Common myeloid progenitor, CD34-positive (primary cell): ENCODE results near the gene XKR3.
"Not testable (repeated sequence)": the region's sequence is repeated elsewhere in the genome, so short reads cannot be mapped to it uniquely, and the experiment has no call there.

Experiments
- CTCF ChIA-PET: fragments of 350-600 bp; sonication (Branson Sonifier 250); formaldehyde crosslinking; loops from one replicate; lab custom pipeline; 2021; ENCODE audit warnings: antibody characterized with exemption; lab: Charles Lee
- POLR2A ChIA-PET: fragments of 350-600 bp; sonication (Branson Sonifier 250); formaldehyde crosslinking; loops from one replicate; lab custom pipeline; 2021; ENCODE audit warnings: antibody characterized with exemption; lab: Charles Lee
- DNase-seq, 3 donors: peaks; one replicate each; pipeline versions ENCODE4 v3.0.0 to v3.0.0-alpha.2; 2013
- H3K27ac ChIP-seq, 2 experiments: 1 replicate in 1 of 2; 2 replicates in 1 of 2; pipeline ENCODE4 v1.7.0; 2013; ENCODE audit warnings: inconsistent platforms in 2 of 2, low read length in 2 of 2, mild to moderate bottlenecking in 2 of 2, low read depth in 1 of 2, moderate library complexity in 1 of 2; ENCODE audit not compliant: severe bottlenecking in 2 of 2, insufficient read depth in 1 of 2, poor library complexity in 1 of 2
- H3K27me3 ChIP-seq, 5 experiments: replicated peaks in 2 of 5; 1 replicate in 3 of 5; 2 replicates in 2 of 5; pipeline versions ENCODE4 v1.6.1 to v1.7.0; 2013; ENCODE audit warnings: low read length in 4 of 5, mild to moderate bottlenecking in 2 of 5, moderate library complexity in 2 of 5, inconsistent platforms in 1 of 5; ENCODE audit not compliant: insufficient read depth in 5 of 5, control insufficient read depth in 4 of 5
- H3K36me3 ChIP-seq, 4 experiments: 1 replicate in 2 of 4; 2 replicates in 2 of 4; pipeline versions ENCODE4 v1.6.1 to v1.7.0; 2013; ENCODE audit warnings: low read length in 3 of 4, control low read depth in 1 of 4, mild to moderate bottlenecking in 1 of 4; ENCODE audit not compliant: control insufficient read depth in 4 of 4, insufficient read depth in 4 of 4
- H3K4me1 ChIP-seq, 4 experiments: 1 replicate in 3 of 4; 2 replicates in 1 of 4; pipeline versions ENCODE4 v1.6.1 to v1.7.1; 2013; ENCODE audit warnings: low read length in 3 of 4, mild to moderate bottlenecking in 3 of 4, control low read depth in 1 of 4, inconsistent platforms in 1 of 4, moderate library complexity in 1 of 4; ENCODE audit not compliant: control insufficient read depth in 4 of 4, insufficient read depth in 4 of 4; ENCODE audit errors: control extremely low read depth in 1 of 4
- H3K4me3 ChIP-seq, 7 experiments: 1 replicate in 4 of 7; 2 replicates in 3 of 7; pipeline versions ENCODE4 v1.5.1 to v1.7.0; 2013; ENCODE audit warnings: mild to moderate bottlenecking in 7 of 7, low read length in 6 of 7, moderate library complexity in 6 of 7, inconsistent platforms in 2 of 7, low read depth in 2 of 7, control low read depth in 1 of 7; ENCODE audit not compliant: insufficient read depth in 4 of 7, control insufficient read depth in 1 of 7; ENCODE audit errors: extremely low read depth in 1 of 7
- H3K9me3 ChIP-seq, 5 experiments: 1 replicate in 4 of 5; 2 replicates in 1 of 5; pipeline versions ENCODE4 v1.6.1 to v1.7.1; 2013; ENCODE audit warnings: low read length in 4 of 5, mild to moderate bottlenecking in 2 of 5, inconsistent platforms in 1 of 5, low read depth in 1 of 5, moderate library complexity in 1 of 5; ENCODE audit not compliant: control insufficient read depth in 4 of 5, insufficient read depth in 2 of 5; ENCODE audit errors: control extremely low read depth in 1 of 5
- WGBS: methylation state at CpG from one replicate; pipeline ENCODE4 v1.1.5; 2013; ENCODE audit not compliant: insufficient coverage; 5-methylcytosine and 5-hydroxymethylcytosine counted together

The XKR3 gene

DNA sequence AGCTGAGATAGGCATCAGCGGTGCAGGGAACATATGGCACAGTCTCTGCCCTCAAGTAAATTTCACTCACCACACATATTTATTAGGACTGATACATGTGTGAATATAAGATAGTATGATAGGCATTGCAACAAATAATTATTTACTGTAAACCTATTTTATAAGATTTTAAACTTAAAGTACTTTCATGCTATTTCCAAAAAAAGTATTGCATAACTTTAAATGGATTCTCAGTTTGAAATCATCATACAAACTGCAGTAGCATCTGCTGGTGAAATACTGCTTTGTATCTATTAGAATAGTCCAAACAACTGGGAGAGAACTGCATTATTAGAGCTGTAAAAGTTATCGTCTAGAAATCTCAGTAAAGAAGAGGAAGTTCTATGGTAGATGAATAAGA lies 63.0 kb downstream of the XKR3 start:
- WGBS: no CpG with 5 or more reads among the region's 2 CpGs
- H3K9me3 ChIP-seq, H3K27ac ChIP-seq, H3K36me3 ChIP-seq, H3K4me3 ChIP-seq, H3K27me3 ChIP-seq, DNase-seq, POLR2A ChIA-PET, H3K4me1 ChIP-seq: not testable (repeated sequence)
- CTCF ChIA-PET: interaction anchor here (1.3 kb wide), 1 partner anchor 12 kb away, joined by 3 read pairs; no protein-coding TSS in a partner anchor

DNA sequence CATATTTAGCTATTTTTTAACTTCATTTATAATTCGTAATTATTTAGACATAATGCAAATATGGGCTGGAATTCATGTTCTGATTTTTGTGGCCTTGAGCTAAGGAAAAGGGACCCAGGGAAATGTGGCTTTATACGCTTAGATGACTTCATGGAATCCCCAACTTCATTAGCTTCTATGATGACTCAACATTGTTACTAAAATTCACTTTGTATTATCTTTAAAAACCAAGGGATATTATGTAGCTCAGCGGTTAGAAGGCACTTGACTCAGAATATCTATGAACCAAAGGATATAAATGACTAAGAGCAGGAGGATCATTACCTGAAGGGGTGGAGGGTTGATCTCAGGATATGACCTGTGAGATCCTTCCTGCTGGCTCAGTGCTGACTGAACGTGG lies 64.8 kb downstream of the XKR3 start:
- H3K27me3 ChIP-seq, POLR2A ChIA-PET, H3K27ac ChIP-seq, H3K9me3 ChIP-seq, H3K4me3 ChIP-seq, H3K4me1 ChIP-seq, H3K36me3 ChIP-seq, DNase-seq, CTCF ChIA-PET: not testable (repeated sequence)
- WGBS: no CpG with 5 or more reads among the region's 4 CpGs

DNA sequence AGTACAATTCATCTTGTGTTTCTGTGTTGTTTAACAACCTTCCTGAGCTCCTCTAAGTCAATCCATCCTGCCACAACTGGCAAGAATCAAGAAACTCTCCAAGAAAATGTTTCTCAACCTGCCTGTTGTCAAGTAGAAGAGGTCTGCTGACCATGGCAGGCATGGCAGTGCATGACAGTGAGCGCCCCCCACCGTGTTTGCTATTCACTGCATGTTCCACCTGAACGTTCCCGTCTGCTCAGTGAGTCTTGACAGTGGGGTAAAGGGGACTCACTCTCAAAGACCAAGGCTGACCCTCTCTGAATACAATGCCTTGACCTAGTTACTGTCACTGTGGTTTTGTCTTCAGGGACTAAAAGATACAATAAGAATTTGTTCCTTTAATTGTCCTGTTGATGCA lies 75.9 kb downstream of the XKR3 start:
- H3K9me3 ChIP-seq, H3K4me1 ChIP-seq, H3K27me3 ChIP-seq, H3K36me3 ChIP-seq, POLR2A ChIA-PET, H3K4me3 ChIP-seq, CTCF ChIA-PET, H3K27ac ChIP-seq, DNase-seq: not testable (repeated sequence)
- no CpG with 5 or more reads among the region's 4 CpGs for WGBS

DNA sequence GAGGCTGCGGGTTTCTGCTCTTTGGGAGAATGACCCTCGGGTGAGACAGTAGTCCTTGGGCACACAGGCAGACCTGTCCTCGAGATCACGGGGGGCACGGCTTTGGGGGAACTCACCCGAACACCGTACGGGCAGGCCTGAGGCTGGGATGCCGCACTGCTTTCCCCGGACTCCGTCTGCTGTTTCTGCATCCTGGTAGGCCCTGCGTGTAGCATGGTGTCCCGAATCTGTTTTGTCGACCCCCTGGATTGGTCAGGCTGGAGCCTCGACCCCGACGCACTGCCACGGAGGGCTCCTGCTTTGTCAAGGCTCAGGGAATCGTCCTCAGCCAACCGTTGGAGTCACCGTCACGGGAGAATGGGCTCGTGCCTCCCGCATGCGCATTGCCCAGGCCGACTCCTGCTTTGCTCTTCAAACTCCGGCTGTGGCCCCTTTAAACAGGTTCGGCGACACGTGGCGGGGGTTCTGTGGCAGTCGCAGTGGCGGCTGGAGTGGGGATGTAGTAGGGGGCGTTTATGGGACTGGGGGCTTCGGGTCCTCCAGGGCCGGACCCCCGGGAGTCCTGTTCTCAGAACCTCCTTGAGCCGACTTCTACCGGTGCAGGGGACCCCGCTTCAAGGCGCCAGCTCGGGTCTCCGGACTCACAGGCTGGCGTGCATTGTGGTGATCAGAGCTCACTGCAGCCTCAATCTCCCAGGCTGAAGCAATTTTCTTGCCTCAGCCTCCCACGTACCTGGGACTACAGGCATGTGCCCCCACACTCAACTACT lies 76.9 kb downstream of the XKR3 start:
- H3K27ac ChIP-seq, H3K4me1 ChIP-seq, DNase-seq, H3K36me3 ChIP-seq, H3K4me3 ChIP-seq, H3K9me3 ChIP-seq, H3K27me3 ChIP-seq, POLR2A ChIA-PET: not testable (repeated sequence)
- WGBS: 96% methylated on average over 37 of the region's 45 CpGs
- CTCF ChIA-PET: interaction anchor here (0.6 kb wide), 1 partner anchor 17 kb away, joined by 3 read pairs; no protein-coding TSS in a partner anchor

DNA sequence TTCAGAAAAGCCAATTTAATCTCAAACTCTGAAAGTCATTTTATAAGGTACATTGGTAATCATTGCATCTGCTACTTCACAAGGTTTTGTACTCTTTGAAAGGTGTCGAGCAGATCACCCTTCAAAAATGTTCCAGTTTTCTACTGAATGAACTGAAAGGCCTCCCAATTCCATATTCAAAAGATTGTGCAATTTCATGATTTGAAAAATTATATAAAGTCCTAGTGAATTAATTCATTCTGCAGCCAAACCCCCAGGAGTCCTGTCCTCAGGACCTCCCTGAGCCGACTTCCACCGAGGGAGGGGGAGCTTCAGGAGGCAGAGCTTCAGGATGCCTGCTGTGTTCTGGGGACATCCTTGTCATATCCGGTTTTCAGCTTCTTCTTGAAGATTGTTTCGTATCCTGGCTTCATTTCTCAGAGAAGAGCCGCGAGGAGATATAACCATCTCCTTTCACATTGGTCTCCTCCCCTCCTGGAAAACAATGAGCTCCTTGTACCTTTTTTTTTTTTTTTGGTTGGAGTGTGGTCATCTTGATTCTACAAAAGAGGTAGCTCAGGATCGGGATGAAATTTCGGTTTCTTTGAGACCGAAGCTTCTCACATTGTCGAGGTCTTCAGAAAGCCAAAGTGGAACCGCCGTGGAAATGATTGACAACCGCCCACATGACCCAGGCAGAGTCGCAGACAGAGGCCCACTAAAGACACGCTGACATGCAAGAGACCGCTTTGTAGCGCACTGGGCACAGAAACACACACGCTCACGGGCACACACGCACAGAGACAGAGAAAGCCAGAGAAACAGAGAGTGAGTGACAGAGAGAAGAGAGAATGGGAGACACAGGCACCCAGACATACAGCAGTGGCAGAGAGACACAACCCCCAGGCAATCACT lies 77.7 kb downstream of the XKR3 start:
- DNase-seq, POLR2A ChIA-PET, H3K27ac ChIP-seq, H3K36me3 ChIP-seq, H3K9me3 ChIP-seq, H3K27me3 ChIP-seq, H3K4me3 ChIP-seq, H3K4me1 ChIP-seq: not testable (repeated sequence)
- 98% methylated on average over 15 of the region's 21 CpGs for WGBS
- CTCF ChIA-PET: interaction anchor here (0.6 kb wide), 2 partner anchors 16 to 117 kb away, joined by 3 read pairs; no protein-coding TSS in a partner anchor

DNA sequence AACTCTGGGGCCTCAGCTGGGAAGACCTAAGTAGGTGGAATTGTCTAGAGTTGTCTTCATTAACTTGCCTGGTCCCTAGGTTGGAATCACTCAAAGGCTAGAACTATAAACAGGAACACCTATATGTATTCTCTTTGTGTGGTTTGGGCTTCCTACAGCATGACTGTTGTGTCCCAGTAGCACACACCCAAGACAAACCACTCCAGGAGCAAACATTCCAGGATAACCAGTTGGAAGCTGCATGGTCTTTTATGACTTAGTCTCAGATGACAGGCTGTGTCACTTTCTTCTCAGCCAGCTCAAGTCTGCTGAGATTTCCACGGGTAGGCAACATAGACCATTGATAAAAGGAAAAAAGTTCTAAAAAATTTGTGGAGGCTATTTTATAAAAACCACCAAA lies 90.9 kb downstream of the XKR3 start:
- H3K4me1 ChIP-seq, H3K27ac ChIP-seq, H3K9me3 ChIP-seq, CTCF ChIA-PET, DNase-seq, POLR2A ChIA-PET, H3K4me3 ChIP-seq, H3K36me3 ChIP-seq, H3K27me3 ChIP-seq: not testable (repeated sequence)
- WGBS: no CpG with 5 or more reads among the region's 1 CpG
